GM21717 (cell line): ENCODE data around the gene LUC7L3.

ENCODE experiments used
- ATAC-seq: cut with Tn5 transposase; IDR thresholded peaks from one replicate; pipeline ENCODE4 v1.9.1; 2021; ENCODE audit warnings: mild to moderate bottlenecking, moderate library complexity; ENCODE audit not compliant: unreplicated experiment

The LUC7L3 gene

DNA sequence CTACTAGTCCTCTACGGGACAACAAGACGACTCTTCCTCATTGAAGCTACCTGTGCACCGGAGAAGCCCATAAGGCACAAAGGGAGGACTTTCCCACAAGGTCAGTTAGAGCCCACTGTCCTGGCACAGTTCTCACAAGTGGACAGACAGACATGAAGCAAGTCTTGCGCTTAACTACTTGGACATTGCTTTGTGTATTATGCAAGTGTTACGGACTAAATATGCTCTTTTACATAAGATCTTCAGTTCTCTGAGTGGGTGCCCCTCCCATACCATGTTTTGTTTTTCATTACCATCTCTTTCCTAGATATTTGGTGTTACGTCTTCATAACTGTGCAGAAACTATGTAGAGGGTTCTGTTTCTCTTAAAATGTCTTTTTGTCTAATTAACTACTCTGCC lies 29.8 kb downstream of the LUC7L3 start:
- ATAC-seq = no peak

DNA sequence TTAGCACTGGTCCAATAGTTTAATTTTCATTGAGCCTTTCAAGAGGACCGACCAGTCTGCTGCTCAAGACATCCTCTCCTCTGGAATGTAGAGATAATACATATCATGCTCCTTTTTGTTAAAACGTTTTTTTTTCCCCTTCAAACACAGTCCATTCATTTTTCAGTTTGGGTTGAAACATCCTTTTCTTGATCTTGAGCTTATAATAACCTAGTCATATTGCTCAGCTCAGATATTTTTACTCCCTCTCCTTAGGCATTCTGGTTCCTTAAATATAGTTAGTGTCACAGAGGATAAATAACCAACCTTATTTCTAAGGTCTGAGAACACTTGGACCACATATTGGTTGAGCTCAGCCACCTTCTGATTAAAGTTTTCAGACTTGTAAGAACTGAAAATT lies 35.1 kb downstream of the LUC7L3 start:
- no peak for ATAC-seq

DNA sequence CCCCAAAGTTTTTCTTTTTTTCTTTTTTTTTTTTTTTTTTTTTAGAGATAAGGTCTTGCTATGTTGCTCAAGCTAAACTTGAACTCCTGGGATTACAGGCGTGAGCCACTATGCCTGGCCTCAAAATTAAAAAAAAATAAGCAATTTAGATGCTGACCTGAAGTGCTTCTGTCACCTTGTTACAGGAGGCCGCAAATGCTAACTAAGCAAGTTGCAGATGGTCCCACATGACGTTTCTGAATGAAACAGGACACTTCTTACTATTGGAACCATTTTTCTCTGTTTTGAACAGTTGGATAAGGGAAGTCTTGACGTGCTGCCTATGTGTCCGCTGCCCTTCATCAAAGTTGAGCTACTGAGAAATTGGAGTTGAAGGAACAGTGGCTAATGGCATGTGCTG lies 39.1 kb downstream of the LUC7L3 start:
- no peak for ATAC-seq

DNA sequence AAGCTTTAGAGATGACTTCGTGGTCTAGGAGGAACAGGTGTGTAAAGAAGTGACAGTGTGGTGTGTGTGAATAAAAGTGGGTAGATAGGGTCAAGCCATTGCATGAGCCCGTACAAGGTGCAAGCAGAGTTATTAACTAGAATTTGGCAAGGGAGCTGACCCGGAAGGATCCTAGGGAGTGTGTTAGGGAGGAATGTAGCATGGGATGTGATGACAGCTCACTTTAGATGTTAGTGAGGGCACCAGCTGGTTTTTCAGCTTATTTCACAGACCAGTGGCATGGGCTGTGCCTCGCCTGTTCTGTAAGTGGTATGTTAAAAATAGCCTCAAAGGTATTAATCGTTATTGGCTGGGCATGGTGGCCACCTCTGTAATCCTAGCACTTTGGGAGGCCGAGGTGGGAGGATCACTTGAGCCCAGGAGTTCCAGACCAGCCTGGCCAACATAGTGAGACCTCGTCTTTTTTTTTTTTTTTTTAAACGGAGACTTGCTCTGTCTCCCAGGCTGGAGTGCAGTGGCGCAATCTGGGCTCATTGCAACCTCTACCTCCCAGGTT lies 39.7 kb downstream of the LUC7L3 start:
- no peak for ATAC-seq

DNA sequence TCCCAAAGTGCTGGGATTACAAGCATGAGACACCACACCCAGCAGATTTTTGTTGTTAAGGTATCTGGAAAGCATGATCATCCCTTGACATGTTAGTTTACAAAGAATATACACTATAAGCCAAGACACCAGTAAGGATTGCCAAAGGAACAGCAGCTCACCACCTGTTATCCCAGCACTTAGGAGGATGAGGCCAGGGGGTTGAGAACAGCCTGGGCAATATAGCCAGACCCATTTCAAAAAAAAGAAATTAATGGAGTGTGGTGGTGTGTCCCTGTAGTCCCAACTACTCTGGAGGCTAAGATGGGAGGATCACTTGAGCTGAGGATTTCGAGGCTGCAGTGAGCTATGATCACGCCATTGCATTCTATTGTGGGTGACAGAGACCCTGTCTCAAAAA lies 42.8 kb downstream of the LUC7L3 start:
- ATAC-seq = no peak

DNA sequence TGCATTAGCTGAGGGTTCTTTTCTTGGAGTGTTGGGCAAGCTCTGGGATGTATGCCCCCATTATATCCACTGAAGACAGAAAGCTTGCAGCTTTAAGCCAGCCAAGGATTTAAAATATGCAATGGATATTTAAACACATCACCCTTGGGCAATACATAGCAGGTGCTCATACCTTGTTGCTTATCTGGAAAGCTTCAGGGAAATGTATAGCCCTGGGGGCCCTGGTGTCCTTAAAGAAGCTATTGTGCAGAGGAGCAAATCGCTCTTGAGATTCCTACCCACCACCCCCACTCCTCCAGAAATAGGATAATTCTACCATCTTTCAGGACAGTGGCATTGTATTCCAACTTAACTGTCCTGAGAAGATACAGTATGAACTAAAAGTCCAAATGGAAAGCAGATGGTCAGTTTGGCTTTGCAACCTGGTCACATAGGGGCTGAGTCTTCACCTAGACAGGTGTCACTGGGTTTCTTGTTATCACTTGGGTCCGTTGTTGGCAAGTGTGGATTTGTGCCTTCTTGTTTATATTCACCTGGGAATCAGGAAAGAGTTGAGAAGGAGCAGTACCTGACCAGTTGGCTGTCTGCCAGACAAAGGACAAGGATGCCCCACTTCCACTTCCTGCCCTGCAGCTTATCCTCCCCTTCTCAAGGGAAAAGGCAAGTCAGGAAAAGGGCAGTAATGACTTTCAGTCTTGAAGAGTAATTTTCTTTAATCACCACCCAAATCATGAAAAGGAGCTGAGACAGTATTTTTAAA lies 44.5 kb downstream of the LUC7L3 start:
- no peak for ATAC-seq

DNA sequence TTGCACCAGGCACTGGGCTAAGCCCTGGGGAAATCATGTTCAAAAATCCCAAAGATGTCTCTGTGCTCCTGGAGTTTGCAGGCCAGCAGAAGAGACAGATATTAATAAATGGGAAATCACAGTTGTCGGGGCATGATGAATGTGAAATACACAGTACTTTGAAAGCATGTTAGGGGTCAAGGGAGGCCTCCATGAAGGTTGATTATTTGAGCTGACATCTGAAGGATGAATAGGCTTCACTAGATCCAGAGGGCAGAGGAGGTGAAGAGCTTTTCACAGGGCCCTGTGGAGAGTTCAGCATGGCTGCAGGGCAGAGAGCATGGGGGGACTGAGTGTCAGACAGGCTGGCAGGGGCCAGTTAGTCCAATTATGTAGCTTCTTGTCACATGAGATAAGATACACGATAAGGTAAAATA lies 45.3 kb downstream of the LUC7L3 start:
- no peak for ATAC-seq

DNA sequence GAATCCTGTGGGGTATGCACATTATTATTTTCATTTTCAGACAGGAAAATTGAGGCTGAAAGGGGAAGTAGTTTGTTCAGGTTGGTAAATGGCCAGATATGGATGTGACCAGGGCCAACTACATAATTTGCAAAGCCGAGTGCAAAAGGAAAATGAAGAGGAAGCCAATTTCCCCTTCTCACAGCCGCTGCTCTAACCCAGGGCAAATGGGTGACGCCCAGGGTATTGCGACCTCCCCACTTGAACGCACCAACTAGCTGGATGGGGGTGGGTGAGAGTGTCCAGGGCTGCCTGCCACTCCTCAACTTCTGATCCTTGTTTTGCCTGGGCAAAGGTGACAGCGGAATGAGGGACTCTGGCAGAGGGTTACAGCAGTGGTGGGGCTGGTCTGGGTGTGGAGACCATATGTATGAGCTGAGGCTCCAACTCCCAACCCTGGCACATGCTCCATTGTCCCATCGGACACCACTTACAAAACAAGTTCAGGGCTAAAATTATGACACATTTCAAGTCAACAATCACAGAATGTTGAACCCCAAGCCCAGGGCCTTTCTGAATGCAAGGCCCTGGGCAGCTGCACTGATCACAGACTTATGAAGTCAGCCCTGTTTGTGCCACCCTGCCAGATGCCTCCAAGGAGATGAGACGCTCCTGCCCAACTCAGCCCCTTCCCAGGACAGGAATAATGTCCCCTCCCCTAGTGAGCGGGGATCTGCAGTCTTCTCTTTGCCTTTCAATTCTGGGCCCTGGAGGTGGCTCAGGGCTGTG lies 46.2 kb downstream of the LUC7L3 start:
- peak; percentile 57 for ATAC-seq

DNA sequence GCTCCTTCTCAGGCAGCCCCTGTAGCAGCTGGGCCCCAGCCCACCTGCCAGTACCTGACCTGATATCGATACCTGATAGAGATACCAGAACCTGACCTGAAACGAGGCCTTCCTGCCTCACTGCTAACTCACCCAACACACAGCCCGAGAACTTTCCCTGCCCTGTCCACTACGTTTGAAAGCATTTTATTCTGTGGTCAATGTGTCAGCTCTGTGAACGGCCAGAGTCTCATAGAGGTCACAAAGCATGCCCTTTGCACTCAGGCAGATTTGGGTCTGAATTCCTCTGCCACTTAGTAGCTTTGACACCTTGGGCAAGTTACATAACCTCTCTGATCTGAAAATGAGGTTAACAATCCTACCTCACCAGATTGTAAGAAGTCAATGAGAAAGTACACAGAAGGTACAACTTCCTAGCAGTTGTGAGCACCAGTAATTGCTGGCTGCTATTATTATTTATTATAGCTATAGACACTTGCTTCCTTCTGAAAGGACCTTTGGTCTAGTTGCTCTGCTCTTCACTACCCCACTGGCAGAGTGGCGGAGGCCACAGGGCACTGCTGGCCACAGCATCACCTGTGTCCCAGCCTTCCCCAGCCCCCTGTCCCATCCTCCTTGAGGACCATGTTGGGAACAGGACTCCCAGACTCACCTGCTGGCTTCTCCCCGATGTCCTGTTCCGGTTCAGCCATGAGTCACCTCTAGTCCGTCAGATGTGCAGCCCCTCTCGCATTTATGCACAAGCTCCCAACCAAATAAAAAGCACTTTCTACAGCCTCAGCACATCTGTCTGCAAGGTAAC lies 47.0 kb downstream of the LUC7L3 start:
- no peak for ATAC-seq

DNA sequence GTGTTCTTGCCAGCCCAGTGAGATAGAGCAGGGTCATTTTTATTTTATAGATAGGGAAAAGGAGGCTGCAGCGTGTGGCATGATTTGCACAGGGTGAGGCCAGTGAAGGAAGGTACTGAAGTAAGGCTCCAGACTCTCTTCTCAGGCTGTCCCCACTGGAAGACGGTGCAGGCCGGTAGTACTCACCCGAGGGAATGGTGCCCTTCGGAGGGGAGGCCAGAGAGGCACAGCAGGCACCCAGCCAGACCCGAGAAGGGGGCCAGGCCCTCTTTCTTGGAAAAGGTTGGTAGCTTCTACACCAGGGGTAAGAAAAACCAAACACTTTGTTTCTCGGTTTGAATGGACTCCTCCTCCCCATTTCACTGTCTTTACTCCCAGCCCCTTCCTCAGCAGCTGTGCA lies 47.6 kb downstream of the LUC7L3 start:
- no peak for ATAC-seq

DNA sequence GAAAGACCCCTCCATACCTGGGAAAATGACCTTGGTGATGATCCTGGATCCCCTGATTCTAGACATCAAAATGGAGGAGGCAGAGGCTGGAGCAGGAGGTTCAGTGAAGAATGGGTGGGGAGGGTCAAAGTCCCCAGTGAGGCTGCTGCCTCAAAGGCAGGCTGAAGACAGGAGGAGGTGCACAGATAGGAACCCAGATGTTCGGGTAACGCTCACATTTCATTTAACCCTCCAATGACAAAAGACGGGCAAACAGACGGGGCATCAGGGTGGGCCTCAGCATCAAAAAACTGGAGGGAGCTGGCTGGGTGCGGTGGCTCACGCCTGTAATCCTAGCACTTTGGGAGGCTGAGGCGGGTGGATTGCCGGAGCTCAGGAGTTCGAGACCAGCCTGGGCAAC lies 48.0 kb downstream of the LUC7L3 start, which contains the start of gene ANKRD40CL:
Gene ANKRD40CL, minus strand, starts transcription at position 73 of the 400 bp plus-strand sequence. CDS start 605 bp downstream, outside the sequence.
- no peak for ATAC-seq

DNA sequence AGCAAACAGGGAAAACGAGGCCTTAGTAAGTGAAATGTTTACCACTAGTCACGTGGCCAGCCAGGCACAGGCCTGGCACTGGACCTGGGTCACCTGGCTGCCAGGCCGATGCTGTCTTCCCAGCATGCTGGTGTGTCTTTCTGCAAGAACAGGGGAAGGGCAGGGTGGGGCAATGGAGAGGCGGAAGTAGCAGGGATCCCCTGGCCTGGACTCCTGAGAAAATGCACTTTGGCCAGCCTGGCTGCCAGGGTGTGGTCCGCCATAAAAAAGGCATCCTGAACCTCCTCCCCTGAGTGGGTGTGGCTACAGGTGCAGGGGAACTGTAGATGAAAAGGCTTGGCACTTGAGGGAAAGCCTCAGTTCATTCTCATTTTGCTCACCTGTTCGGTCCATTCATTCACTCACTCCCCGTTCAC lies 49.0 kb downstream of the LUC7L3 start:
- no peak for ATAC-seq

DNA sequence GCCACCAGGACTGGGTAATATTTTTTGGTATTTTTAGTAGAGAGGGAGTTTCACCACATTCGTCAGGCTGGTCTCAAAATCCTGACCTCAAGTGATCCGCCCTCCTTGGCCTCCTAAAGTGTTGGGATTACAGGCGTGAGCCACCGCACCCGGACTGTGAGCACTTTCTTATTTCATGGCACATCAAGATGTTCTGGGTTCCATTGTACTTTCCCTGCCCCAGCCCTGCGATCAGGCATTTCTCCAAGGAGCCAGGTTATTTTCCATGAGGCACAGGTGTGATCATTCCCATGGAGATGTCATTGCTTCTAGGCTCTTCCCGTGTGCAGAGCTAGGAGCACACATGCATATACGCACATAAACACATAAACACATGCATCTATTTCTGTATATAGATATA lies 50.5 kb downstream of the LUC7L3 start:
- ATAC-seq = no peak

DNA sequence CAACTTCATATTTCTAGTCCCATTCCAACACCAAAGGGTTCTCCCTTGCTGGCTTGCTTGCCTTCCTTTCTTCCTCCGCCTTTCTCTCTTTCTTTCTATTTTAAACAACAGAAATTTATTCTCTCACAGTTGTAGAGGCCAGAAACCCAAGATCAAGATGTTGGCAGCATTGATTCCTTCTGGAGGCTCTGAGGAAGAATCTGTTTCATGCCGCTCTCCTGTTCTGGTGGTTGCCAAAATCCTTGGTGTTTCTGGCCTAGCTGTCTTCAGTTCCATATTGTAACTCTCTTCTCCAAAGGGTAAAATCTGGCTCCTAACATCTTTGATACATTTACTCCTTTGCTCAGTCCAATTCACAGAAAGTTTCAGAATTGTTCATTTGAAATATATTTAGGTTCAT lies 50.9 kb downstream of the LUC7L3 start:
- ATAC-seq = no peak

DNA sequence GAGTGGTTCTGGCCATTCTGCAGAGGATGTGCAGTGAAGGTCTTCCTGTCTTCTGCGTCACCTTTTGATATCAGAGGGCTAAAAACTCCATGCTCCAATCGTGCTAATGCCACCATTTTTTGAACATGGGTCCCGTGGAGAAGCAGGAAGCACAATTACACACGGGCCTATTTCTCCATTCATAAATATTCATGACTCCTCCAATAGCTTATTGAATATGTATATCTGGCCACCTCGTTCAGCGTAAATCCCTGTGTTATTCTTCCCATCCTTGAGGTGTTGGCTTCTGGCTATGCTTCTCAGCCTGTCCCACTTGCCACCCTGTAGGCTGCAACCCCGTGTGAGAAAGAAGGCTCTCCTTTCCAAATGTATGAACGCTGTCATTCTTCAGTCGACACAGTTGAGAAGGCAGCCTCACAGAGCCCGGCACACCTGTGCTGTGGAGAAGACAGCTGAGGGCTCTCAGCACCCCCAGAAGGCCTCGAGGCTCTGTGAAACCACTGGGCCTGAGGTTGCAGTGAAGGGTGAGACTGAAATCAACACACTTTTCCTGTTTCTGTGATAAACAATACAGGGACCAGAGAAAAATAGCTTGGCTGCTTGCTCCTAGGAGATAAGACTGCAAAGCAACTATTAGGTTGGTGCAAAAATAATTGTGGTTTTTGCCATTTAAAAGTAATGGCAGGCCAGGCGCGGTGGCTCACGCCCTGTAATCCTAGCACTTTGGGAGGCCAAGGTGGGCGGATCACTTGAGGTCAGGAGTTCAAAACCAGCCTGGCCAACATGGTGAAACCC lies 52.8 kb downstream of the LUC7L3 start:
- ATAC-seq = peak; percentile 90

DNA sequence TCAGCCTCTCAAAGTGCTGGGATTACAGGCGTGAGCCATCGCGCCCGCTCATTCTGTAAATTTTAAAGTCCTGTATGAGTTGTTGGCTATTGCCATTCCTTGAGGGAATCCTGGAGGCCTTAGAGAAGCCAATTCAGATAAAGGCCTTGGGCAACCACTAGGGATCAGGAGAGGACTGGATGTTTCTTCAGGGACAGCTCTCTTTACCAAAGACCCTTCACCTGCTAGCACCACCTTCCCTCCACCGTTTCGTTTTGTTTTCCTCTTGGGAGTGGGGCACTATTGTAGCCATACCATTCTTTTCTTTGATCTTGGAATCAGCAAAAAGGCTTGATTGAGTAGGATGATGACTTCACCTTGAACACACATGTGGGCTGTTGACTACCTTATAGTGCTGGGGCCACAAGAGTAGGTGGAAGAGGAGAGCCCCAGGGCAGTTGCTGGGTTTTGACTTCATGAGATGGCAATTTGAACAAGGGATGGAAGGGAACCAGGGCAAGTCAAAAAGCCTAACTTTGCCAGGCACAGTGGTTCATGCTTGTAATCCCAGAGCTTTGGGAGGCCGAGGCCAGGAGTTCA lies 54.9 kb downstream of the LUC7L3 start:
- ATAC-seq = no peak

DNA sequence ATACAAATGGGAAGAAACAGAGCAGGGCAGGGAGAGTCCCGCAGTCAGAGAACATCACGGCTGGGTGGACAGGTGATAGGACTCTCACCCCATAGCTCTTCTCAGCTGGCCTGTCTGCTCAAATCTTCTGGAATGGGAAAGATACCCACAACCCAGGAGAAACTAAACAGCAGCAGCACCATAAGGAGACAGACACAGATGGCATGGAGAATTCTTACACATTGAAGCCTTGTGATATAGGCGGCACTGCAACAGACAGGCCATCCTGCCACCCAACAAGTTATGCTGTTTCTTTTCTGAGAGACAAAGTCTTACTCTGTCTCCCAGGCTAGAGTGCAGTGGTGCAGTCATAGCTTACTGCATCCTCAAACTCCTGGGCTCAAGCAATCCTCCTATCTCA lies 56.5 kb downstream of the LUC7L3 start:
- ATAC-seq = no peak

DNA sequence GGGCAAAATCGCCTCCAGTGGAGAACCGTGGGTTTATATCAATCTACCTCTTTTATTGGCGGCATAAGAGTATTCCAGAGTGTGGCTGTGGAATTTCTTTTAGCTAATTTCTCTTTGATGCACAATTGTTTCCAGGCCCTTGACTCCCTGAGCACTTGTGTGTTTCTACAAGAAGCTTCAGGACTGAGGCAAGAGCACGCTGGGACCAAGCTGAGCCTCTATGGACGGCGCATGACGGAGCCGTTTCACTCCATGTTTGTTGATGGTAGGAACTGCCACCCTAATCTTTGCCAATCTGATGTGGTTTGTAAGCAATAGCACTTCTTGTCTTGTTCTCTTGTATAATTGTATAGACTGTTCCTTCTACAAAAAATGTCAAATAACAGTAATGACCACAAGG lies 59.1 kb downstream of the LUC7L3 start:
- ATAC-seq = no peak

DNA sequence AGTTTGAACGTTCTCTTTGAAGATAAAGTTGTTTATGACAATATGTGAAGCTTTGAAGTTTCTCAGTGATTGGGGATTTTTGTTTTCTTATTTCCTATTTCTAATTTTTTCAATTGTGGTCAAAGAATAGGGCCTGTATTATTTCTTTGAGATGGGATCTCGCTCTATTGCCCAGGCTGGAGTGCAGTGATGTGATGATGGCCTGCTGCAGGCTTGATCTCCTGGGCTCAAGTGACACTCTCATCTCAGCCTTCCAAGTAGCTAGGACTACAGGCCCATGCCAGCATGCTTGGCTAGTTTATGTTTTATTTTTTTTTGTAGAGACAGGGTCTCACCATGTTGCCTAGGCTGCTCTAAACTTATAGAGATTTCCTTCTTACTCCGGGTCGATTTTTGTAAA lies 59.6 kb downstream of the LUC7L3 start:
- ATAC-seq = no peak

DNA sequence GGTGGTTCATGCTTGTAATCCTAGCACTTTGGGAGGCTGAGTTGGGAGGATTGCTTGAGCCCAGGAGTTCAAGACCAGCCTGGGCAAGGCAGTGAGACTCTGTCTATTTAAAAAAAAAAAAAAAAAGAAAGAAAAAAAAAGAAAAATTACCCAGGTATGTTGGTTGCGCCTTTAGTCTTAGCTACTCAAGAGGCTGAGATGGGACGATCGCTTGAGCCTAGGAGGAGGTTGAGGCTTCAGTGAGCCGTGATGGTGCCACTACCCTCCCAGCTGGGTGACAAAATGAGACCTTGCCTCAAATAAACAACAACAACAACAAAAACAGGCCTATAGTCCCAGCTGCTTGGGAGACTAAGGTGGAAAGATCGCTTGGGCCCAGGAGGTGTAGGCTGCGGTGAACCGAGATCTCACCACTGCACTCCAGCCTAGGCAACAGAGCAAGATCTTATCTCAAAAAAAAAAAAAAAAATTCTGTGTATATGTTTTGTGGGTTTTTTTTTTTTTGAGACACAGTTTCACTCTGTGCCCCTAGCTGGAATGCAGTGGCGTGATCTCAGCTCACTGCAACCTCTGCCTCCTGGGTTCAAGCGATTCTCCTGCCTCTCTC lies 60.4 kb downstream of the LUC7L3 start:
- ATAC-seq = no peak
